Activated CD8-positive, alpha-beta memory T cell treated with anti-CD3 and anti-CD28 coated beads, Interleukin-2, amount 50 U/mL, for 24 hours (primary cell): ENCODE data around the gene CAVIN2.

Experiments used
- DNase-seq: peaks from one replicate; pipeline ENCODE4 v3.0.0-alpha.2; 2020; ENCODE audit errors: extremely low read depth

The CAVIN2 gene

GRCh38 chr2:191839918-191840804 is 6.7 kb downstream of the CAVIN2 start:
- no peak for DNase-seq

DNA sequence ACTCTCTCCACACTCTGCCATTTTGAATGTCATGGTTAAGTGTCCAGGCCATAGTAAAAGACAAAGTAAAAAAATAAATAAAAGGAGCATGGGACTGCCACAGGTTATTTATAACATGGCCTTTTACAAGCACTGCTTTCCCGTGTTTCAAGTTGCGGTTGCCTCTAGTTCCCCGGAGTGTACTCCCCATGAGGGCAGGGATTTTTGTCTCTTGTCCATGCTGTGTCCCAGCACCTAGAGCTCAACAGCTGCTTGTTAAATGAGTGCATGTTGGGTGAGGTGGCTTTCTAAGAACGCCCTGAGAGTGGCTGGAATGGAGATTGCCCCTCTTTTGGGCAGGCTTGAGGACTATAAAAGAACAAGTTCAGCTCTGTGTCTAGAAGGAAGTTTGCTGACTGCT is 8.4 kb downstream of the CAVIN2 start:
- no peak for DNase-seq

DNA sequence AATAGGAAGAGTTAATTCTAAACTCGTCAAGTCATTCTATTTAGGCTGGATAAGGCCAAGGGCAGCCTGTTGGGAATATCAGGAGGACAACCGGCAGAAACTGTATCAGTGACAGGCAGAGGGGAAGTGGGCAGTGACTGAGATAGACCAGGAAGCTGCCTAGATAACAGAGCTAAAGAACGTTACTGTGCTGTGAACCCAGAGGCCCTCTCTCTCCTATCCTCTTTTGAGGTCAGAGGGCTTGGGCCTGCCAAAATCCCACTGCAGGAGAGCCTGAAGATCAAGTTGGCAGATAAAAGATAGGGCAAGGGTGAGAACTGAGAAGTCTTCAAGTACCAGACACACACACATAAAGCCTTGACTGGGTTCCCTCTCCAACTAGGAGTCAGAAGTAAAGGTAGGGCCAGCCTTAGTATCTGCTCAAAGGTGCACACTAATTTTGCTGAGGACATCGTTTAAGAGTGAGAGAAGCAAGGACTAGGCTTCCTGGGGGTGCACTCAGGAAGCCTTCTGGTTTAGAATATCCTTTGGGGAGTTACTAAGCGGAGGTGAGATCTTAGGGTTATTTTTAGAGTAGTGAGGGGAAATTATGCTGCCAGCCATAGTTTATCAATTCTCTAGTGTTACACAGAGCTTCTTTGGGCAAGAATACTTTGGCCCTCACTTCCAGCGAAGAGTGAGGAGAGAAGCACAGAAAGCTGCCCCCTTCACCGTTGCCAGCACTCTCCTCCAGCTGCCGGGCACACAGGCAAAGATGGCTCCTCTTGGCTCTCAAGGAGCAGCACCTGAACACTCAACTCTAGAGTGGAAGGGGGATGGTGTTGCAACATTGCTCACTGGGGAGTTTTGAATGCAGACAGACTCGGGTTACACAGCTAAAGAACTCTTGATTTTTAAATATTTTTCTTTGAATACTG is 9.8 kb downstream of the CAVIN2 start:
- DNase-seq, result no peak

GRCh38 chr2:191836471-191836852 is 10.4 kb downstream of the CAVIN2 start:
- no peak for DNase-seq

DNA sequence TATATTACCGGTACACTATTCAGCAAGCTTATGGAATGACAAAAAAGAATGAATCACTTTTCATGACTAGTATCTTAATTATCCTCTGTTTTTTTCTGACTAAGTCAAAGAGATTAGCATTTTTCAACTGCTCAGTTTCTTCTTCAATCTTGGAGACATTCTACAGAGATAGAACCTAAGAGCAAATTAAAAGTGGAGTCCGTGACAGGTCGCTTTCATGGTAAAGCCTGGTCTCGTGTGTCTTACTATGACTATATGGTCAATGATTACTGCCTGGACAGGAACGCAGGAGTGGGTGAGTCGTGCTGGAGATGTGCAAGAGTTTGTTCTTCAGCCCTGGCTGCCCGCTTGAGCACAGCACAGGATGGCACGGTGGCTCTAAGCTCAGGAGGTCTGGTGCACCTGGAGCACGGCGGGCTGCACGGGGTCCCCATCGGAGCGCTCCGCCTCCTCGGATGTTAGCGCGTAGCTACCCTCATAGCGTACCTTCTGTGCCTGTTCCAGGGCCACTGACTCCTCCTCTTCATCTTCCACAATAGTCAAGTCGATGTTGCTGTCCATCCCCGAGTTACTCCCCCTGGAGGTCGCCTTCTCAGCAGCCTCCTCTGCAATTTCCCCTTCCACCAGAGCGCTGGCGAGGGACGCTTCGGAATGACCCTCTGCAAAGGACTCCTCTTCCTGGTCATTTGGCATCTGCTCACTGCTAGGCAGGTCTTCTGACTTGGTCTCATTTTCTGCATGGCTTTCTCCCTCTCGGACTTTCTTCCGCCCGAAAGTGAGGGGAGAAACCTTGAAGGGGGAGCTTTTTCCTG is 11.1 kb downstream of the CAVIN2 start:
- no peak for DNase-seq

GRCh38 chr2:191835100-191835499 is 11.8 kb downstream of the CAVIN2 start:
- DNase-seq, result no peak

GRCh38 chr2:191833356-191833755 is 13.5 kb downstream of the CAVIN2 start:
- DNase-seq, result no peak

- DNase-seq, result no peak
Measured at GRCh38 chr2:191832668-191833067, 14.2 kb downstream of the CAVIN2 start.

- DNase-seq, result no peak
Measured at GRCh38 chr2:191831410-191831994, 15.4 kb downstream of the CAVIN2 start.

DNA sequence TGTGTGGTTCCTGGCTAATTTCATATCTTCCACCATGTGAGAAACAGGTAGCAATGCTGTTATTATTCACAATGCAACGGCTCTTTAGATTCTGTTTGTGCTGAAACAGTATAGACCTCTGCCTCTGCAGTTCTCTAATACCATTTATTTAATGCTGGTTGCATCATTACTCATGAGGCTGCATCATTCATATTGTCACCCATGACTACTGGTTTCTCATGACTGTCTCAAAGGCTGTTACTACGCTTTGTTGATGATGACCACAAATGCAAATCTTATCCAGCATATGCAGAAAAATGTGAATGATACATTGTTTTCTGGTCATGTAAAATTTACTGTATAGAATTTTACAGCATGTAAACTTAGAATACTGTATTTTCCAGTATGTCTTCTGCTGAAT is 22.5 kb downstream of the CAVIN2 start:
- no peak for DNase-seq

DNA sequence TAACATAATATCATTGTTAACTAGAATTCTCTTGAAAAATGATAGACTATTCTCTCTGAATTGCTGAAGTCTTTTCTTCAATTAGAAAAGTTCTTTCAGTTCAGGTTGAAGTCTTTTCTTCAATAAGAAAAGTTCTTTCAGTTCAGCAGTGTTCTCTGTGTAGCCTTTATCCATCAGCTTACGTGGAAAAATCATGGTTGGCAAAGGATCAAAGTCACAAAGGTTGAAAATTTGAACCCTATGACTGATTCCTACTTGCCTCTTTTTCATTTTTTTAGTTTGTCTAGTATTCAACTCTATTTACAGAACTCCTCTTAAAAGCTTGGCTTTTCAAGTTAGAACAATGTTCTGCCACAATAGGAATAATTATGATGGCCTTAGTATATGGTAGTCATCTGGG is 25.8 kb downstream of the CAVIN2 start:
- DNase-seq, result no peak

- DNase-seq, result no peak
Measured at GRCh38 chr2:191818725-191819350, 28.1 kb downstream of the CAVIN2 start.

DNA sequence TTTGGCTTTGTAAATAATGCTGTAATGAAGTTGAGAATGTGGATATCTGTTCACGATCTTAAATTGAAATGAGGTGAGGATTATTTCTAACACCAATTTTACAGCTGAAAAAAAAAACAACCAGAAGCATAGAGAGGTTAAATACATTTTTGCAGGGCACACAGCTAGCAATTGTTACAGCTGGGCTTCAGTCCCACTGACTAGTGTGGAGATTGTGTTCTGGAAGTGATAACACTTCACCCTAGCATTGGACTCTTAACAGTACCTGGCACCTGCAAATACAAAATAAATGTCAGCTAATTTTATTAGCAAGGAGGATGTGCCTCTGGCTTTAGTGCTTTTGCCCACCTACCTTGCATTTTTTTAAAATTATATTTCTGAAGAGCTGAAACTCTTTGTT is 28.8 kb downstream of the CAVIN2 start:
- no peak for DNase-seq

- no peak for DNase-seq
Measured at GRCh38 chr2:191815010-191815409, 31.9 kb downstream of the CAVIN2 start.

DNA sequence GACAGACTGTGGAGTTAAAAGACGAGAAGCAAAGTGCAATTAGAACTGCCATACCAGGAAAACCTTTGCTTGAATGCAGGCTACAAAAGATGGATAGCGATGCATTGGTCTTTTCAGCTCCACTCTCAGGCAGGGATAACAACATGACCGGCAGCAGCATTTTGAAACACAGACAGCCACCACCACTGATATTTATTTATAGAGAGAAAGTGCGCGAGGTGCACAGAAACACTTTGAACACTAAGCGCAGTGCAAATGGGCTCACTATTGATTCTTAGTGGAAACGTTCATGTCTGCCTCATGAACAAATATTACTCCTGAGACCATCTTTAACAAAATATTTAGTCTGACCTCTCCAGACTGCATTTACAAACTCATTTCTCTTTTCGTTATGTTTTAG is 32.9 kb downstream of the CAVIN2 start:
- DNase-seq, result no peak

- no peak for DNase-seq
Measured at GRCh38 chr2:191811807-191812602, 34.9 kb downstream of the CAVIN2 start.

DNA sequence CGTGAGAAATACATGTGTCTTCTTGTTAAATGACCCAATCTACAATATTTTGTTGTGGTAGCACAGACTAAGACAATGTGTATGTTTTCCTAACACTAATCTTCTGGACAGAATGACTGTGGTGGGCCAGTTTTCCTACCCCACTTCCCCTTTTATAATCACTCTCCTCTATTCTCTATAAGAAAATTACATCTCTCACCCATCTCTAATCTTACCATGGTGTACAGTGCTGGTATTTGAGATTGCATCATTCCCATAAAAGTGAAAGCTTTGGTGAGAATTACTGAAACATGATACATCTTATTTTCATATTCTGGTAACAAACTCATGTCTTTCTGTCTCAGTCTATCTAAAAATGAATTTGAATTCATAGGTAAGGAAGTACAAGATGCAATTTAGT is 40.5 kb downstream of the CAVIN2 start:
- DNase-seq, result no peak

- no peak for DNase-seq
Measured at GRCh38 chr2:191804766-191805165, 42.1 kb downstream of the CAVIN2 start.

DNA sequence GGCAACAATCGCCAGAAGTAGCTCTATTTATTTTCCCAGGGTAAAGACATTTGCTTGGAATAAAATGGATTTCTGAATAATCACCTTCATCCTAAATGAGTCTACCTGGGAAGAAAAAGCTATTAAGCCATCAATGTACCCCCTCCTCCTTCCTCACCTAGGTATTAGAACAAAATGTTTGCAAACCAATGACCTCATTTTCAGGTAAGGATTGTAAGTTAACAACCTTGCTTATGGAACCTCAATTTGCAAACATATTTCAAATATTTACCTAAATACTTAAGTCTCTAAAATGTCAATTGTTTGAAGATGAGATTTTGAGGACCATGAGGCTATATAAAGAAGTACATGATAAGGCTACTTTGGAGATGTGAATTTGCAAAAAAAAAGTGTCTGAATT is 43.9 kb downstream of the CAVIN2 start:
- DNase-seq, result no peak

DNA sequence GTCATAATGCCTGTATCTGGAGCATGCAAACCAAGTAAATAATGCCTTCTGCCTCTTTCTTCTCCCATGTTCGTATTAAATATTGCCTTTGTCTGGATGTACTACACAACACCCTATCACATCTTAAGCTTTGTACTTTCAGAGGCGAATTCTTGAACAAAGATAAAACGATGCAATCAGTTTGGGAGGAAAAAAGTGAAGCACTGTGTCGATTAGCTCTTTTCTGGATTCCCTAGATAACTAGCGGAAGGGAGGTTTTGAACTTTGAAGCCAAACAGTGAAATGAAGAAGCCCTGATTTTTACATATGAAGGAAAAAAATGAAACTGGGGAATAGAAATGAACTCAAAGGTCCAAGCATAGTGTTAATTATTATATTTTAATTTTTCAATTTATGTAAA is 44.7 kb downstream of the CAVIN2 start:
- no peak for DNase-seq
